Keratinocyte (primary cell): ENCODE results near the gene PDRG1. TPM values are rescaled to one million over a fixed set of nuclear protein-coding genes. Genes with fewer than 3 reads are reported as not detected.

Source experiments
- DNase-seq: peaks from one replicate; pipeline ENCODE4 v3.0.0-alpha.2; 2011; ENCODE audit warnings: low read depth, missing footprints, low spot score
- FAIRE-seq: peaks from 2 replicates; lab custom pipeline; 2011; peaks lifted over from hg19 to GRCh38; lab: Jason Lieb, UNC
- H2AFZ ChIP-seq: 2 replicates; pipeline ENCODE4 v1.6.0; 2012; ENCODE audit warnings: low read length, control low read depth, inconsistent platforms; ENCODE audit not compliant: control insufficient read depth
- H3K27ac ChIP-seq: 2 replicates; pipeline ENCODE4 v1.5.1; 2011; ENCODE audit warnings: low read length; ENCODE audit not compliant: control insufficient read depth, insufficient read depth
- H3K27me3 ChIP-seq: 3 replicates; pipeline ENCODE4 v1.6.0; 2011; ENCODE audit warnings: low read length; ENCODE audit not compliant: control insufficient read depth, insufficient read depth; ENCODE audit errors: extremely low read depth
- H3K36me3 ChIP-seq, 2 experiments: 2 replicates in 1 of 2; 3 replicates in 1 of 2; pipeline ENCODE4 v1.5.1; 2011; ENCODE audit warnings: low read length in 2 of 2, mild to moderate bottlenecking in 1 of 2; ENCODE audit not compliant: control insufficient read depth in 2 of 2, insufficient read depth in 2 of 2; ENCODE audit errors: extremely low read depth in 1 of 2
- H3K4me1 ChIP-seq: 3 replicates; pipeline ENCODE4 v1.5.1; 2011; ENCODE audit warnings: low read length; ENCODE audit not compliant: control insufficient read depth, insufficient read depth; ENCODE audit errors: extremely low read depth
- H3K4me2 ChIP-seq: 3 replicates; pipeline ENCODE4 v1.6.0; 2011; ENCODE audit warnings: low read depth, low read length; ENCODE audit not compliant: control insufficient read depth, insufficient read depth; ENCODE audit errors: extremely low read depth
- H3K4me3 ChIP-seq, 3 experiments: fragments of 200-600 bp in 1 of 3; sonication (generic) in 1 of 3; 2 replicates in 2 of 3; 3 replicates in 1 of 3; pipeline ENCODE4 v1.5.1; 2011 to 2016; ENCODE audit warnings: low read length in 3 of 3, mild to moderate bottlenecking in 3 of 3, control low read depth in 2 of 3, inconsistent platforms in 1 of 3, low read depth in 1 of 3, mixed read lengths in 1 of 3, mixed run types in 1 of 3, moderate library complexity in 1 of 3; ENCODE audit not compliant: control insufficient read depth in 2 of 3, insufficient read depth in 2 of 3; ENCODE audit errors: extremely low read depth in 1 of 3
- H3K79me2 ChIP-seq: 2 replicates; pipeline ENCODE4 v1.6.0; 2012; ENCODE audit warnings: low read length; ENCODE audit not compliant: control insufficient read depth, insufficient read depth
- H3K9ac ChIP-seq: 3 replicates; pipeline ENCODE4 v1.6.0; 2011; ENCODE audit warnings: low read length; ENCODE audit not compliant: control insufficient read depth, insufficient read depth; ENCODE audit errors: extremely low read depth
- H3K9me1 ChIP-seq: 3 replicates; pipeline ENCODE4 v1.6.0; 2011; ENCODE audit warnings: low read length; ENCODE audit not compliant: control insufficient read depth, insufficient read depth; ENCODE audit errors: extremely low read depth
- H3K9me3 ChIP-seq: 2 replicates; pipeline ENCODE4 v1.5.1; 2012; ENCODE audit warnings: low read depth, low read length; ENCODE audit not compliant: control insufficient read depth
- H4K20me1 ChIP-seq: 3 replicates; pipeline ENCODE4 v1.6.0; 2011; ENCODE audit warnings: low read length; ENCODE audit not compliant: control insufficient read depth, insufficient read depth; ENCODE audit errors: extremely low read depth
- EZH2 ChIP-seq: IDR thresholded peaks from one replicate; pipeline ENCODE4 v1.6.1; 2012; ENCODE audit warnings: inconsistent platforms, mild to moderate bottlenecking, low read length, moderate library complexity
- dilution Hi-C: fragments of 300-500 bp; cut with MboI; formaldehyde crosslinking; loops from one replicate; pipeline ENCODE4 v1.7.0; 2020; ENCODE audit warnings: low sequenced_read_pairs; ENCODE audit not compliant: extremely low pct_ligation_motif_present
- polyA plus RNA-seq, 5 experiments: library from polyadenylated mRNA; depleted of rRNA in 3 of 5; stranded (reverse) in 3 of 5; stranded (forward) in 1 of 5; unstranded in 1 of 5; fragments of >200 nt; gene quantifications; 1 replicate in 1 of 5; 2 replicates in 3 of 5; 3 replicates in 1 of 5; pipeline versions ENCODE4 v1.2.1 to v1.2.3, GENCODE V29; 2011 to 2012; ENCODE audit warnings: missing spikeins in 2 of 5, low read depth in 1 of 5, low replicate concordance in 1 of 5
- TF ChIP-seq, protein P1 (sequence below), 3 experiments: IDR thresholded peaks in 1 of 3; conservative IDR thresholded peaks in 1 of 3; optimal IDR thresholded peaks in 1 of 3; 2 replicates in 2 of 3; 3 replicates in 1 of 3; pipeline versions ENCODE3 to v1.5.1; 2011; ENCODE audit warnings: low read length in 3 of 3, mild to moderate bottlenecking in 3 of 3, moderate library complexity in 2 of 3, control low read depth in 1 of 3, inconsistent platforms in 1 of 3; ENCODE audit not compliant: insufficient read depth in 2 of 3; ENCODE audit errors: extremely low read depth in 1 of 3

Gene PDRG1
- polyA plus RNA-seq, 1 donor (not counting 4 experiments of a cell fraction or from before 2014, with no cell fraction given): 15.3 TPM

DNA sequence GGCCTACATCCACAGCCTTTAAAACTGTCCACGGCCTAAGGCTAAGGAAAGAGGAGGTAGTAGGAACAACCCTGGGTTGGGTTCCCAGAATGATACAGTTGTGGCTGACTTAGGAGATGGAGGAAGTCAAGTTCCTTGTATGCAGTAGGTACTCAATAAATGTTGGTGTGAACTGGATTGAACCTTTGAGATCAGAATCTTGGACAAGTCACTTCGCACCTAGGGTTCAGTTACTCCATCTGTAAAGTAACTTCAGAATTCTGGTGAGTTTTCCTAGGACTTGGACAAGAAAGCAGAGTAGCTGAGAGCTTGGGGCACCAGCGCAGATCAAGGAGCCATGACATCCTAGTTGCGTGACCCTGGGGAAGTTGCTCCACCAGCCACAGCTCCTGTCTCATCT, 25.2 kb upstream of the PDRG1 start:
- no peaks in the 10 kb centered on the region for H3K36me3 ChIP-seq
- no peak overlapping the region for H3K9ac ChIP-seq
- no peak overlapping the region for H3K4me3 ChIP-seq
- peaks cover 17% of the 10 kb centered on the region for H3K27me3 ChIP-seq
- dilution Hi-C loops: no loop called here
- TF ChIP-seq, protein P1, sequence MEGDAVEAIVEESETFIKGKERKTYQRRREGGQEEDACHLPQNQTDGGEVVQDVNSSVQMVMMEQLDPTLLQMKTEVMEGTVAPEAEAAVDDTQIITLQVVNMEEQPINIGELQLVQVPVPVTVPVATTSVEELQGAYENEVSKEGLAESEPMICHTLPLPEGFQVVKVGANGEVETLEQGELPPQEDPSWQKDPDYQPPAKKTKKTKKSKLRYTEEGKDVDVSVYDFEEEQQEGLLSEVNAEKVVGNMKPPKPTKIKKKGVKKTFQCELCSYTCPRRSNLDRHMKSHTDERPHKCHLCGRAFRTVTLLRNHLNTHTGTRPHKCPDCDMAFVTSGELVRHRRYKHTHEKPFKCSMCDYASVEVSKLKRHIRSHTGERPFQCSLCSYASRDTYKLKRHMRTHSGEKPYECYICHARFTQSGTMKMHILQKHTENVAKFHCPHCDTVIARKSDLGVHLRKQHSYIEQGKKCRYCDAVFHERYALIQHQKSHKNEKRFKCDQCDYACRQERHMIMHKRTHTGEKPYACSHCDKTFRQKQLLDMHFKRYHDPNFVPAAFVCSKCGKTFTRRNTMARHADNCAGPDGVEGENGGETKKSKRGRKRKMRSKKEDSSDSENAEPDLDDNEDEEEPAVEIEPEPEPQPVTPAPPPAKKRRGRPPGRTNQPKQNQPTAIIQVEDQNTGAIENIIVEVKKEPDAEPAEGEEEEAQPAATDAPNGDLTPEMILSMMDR (optimal IDR thresholded peaks at IDR 0.05 in 1 of 3, IDR thresholded peaks at IDR 0.05 in 1 of 3, conservative IDR thresholded peaks at IDR 0.05 in 1 of 3; ENCODE audit: extremely low read depth in 1 of 3, insufficient read depth in 2 of 3, low read length in 3 of 3): no peak
- TF ChIP-seq EZH2: no peak
- H3K4me2 ChIP-seq: no peak overlapping the region
- H3K9me1 ChIP-seq: no peaks in the 10 kb centered on the region
- no peak overlapping the region for H2AFZ ChIP-seq
- H3K9me3 ChIP-seq: no peaks in the 10 kb centered on the region
- FAIRE-seq (no peak), DNase-seq (no peak)
- no peak overlapping the region for H3K27ac ChIP-seq
- no peaks in the 10 kb centered on the region for H4K20me1 ChIP-seq
- no peaks in the 10 kb centered on the region for H3K79me2 ChIP-seq
- H3K4me1 ChIP-seq: no peaks in the 10 kb centered on the region

DNA sequence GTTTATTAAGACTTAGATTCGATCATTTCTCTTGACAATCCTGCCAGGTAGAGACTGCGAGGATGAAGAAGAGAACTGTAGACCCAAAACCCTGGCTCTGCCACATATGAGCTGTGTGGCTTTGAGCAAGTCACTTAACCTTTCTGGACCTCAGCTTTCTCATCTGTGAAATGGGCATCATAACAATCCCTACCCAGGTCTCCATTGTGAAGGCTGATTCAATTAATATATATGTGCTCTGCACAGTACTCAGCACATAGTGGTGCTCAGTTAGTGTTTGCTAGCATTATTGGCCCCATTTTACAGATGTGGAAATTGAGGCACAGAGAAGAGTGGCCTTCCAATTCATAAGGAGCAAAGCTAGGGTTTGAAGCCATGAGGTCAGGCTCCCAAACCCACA, 24.0 kb upstream of the PDRG1 start:
- no peaks in the 10 kb centered on the region for H4K20me1 ChIP-seq
- H3K27ac ChIP-seq: no peak overlapping the region
- dilution Hi-C loops: no loop called here
- no peaks in the 10 kb centered on the region for H3K79me2 ChIP-seq
- no peaks in the 10 kb centered on the region for H3K4me1 ChIP-seq
- H3K9me1 ChIP-seq: no peaks in the 10 kb centered on the region
- peaks cover 14% of the 10 kb centered on the region for H3K27me3 ChIP-seq
- H3K9me3 ChIP-seq: no peaks in the 10 kb centered on the region
- H3K36me3 ChIP-seq: no peaks in the 10 kb centered on the region
- no peak overlapping the region for H3K4me2 ChIP-seq
- DNase-seq: no peak
- H3K9ac ChIP-seq: no peak overlapping the region
- H2AFZ ChIP-seq: no peak overlapping the region
- no peak overlapping the region for H3K4me3 ChIP-seq
- no peak for FAIRE-seq
- TF ChIP-seq EZH2: no peak
- TF ChIP-seq, protein P1 (optimal IDR thresholded peaks at IDR 0.05 in 1 of 3, IDR thresholded peaks at IDR 0.05 in 1 of 3, conservative IDR thresholded peaks at IDR 0.05 in 1 of 3; ENCODE audit: extremely low read depth in 1 of 3, insufficient read depth in 2 of 3, low read length in 3 of 3): no peak
